C4-2B (cell line): ENCODE measurements around the gene RAPGEF6.

ENCODE experiments used
- ZFX ChIP-seq: fragments of 450-650 bp; IDR thresholded peaks from 2 replicates; pipeline ENCODE4 v1.6.1; 2017
- TF ChIP-seq, protein P1 (sequence below): fragments of 450-650 bp; conservative IDR thresholded peaks from 2 replicates; pipeline ENCODE4 v1.5.1; 2017; ENCODE audit warnings: mild to moderate bottlenecking

DNA sequence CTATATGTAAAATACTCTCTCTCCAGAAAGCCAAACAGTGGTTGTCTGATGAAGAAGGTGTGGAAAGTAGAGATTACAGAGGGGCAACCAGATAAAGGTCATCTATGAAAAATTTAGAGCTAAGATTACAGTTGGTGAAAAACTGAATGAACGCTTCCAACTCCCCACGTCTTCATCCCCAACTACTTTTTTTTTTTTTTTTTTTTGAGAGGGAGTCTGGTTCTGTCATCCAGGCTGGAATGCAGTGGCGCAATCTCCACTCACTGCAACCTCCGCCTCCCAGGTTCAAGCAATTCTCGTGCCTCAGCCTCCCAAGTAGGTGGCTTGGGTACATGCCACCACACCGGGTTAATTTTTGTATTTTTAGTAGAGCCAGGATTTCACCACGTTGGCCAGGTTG, 64.3 kb downstream of the RAPGEF6 start:
- TF ChIP-seq, protein P1, sequence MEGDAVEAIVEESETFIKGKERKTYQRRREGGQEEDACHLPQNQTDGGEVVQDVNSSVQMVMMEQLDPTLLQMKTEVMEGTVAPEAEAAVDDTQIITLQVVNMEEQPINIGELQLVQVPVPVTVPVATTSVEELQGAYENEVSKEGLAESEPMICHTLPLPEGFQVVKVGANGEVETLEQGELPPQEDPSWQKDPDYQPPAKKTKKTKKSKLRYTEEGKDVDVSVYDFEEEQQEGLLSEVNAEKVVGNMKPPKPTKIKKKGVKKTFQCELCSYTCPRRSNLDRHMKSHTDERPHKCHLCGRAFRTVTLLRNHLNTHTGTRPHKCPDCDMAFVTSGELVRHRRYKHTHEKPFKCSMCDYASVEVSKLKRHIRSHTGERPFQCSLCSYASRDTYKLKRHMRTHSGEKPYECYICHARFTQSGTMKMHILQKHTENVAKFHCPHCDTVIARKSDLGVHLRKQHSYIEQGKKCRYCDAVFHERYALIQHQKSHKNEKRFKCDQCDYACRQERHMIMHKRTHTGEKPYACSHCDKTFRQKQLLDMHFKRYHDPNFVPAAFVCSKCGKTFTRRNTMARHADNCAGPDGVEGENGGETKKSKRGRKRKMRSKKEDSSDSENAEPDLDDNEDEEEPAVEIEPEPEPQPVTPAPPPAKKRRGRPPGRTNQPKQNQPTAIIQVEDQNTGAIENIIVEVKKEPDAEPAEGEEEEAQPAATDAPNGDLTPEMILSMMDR: no peak
- no peak for TF ChIP-seq ZFX
